ENCODE data around the gene HSPA12B. TPM values are rescaled to one million over a fixed set of nuclear protein-coding genes. Genes with fewer than 3 reads are reported as not detected.

The HSPA12B gene
- total and polyA plus RNA-seq, 2 of the 4 experiments (the other 2 are of a cell fraction): not detected

DNA sequence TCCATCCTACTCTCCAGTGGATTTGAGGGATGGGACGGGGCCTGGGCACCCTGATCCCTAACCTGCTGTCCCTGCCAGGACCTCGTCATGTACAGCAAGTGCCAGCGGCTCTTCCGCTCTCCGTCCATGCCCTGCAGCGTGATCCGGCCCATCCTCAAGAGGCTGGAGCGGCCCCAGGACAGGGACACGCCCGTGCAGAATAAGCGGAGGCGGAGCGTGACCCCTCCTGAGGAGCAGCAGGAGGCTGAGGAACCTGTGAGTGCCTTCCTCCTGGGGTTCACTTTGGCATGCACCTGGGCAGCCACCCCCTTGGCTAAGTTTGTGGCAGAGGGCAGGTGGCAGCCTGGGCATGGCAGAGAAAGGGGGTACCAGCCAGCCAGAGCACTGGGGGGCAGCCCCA, 69.4 kb downstream of the HSPA12B start:
- no peak overlapping the region for H3K4me3 ChIP-seq (ENCODE audit: insufficient read depth, low read depth, low read length)
- H3K27me3 ChIP-seq (ENCODE audit: control insufficient read depth, insufficient read depth, low read length): no peaks in the 10 kb centered on the region
- ATAC-seq (ENCODE audit: low read depth) (no peak), DNase-seq (no peak)
- H3K4me1 ChIP-seq (ENCODE audit: control insufficient read depth, insufficient read depth, low read length): peaks cover 38% of the 10 kb centered on the region
- no peak overlapping the region for H3K18ac ChIP-seq (ENCODE audit: low read depth, low read length)
- no peak overlapping the region for H2AK9ac ChIP-seq (replicated peaks; ENCODE audit: low read depth, low read length, poor library complexity)
- H3K56ac ChIP-seq (ENCODE audit: extremely low read depth, insufficient read depth, low read length): no peak overlapping the region
- H4K20me1 ChIP-seq (ENCODE audit: insufficient read depth, low read length): no peaks in the 10 kb centered on the region
- H2BK15ac ChIP-seq (ENCODE audit: low read depth, low read length): no peak overlapping the region
- no peak overlapping the region for H3K14ac ChIP-seq (replicated peaks; ENCODE audit: low read depth, low read length)
- H4K5ac ChIP-seq (ENCODE audit: low read depth, low read length): no peak overlapping the region
- H2AK5ac ChIP-seq (ENCODE audit: low read depth, low read length): no peak overlapping the region
- BruUV-seq (replicated peaks): no TSS peak
- dilution Hi-C loops (cut with HindIII; ENCODE audit: low sequenced_read_pairs, unreplicated experiment) (no loop called here), in situ Hi-C loops (cut with MboI; ENCODE audit: low sequenced_read_pairs) (no loop called here), intact Hi-C loops (cut with micrococcal nuclease) (no loop called here)
- no peak overlapping the region for H2BK5ac ChIP-seq (ENCODE audit: low read depth, low read length, poor library complexity, severe bottlenecking)
- H3K4ac ChIP-seq (ENCODE audit: low read depth, low read length): no peak overlapping the region; the same call in 1 of the 2 replicates
- POLR2A ChIA-PET (ENCODE audit: unreplicated experiment): no interaction called here
- H2BK20ac ChIP-seq (ENCODE audit: low read depth, low read length): no peak overlapping the region
- 96% methylated on average over 11 of the region's 13 CpGs; no CpG with 5 or more reads in 1 of the 2 experiments for WGBS, 2 experiments (ENCODE audit: extremely low coverage in 2 of 2, insufficient read length in 1 of 2)
- no peak overlapping the region for H3K23ac ChIP-seq (ENCODE audit: low read depth, low read length)
- no peak overlapping the region for H4K91ac ChIP-seq (ENCODE audit: insufficient read depth, low read depth, low read length)
- H3K9ac ChIP-seq (ENCODE audit: low read depth, low read length): no peak overlapping the region
- peaks cover 72% of the 10 kb centered on the region for H3K36me3 ChIP-seq (ENCODE audit: control insufficient read depth, insufficient read depth, low read length)
- no peak overlapping the region for H2AFZ ChIP-seq (replicated peaks; ENCODE audit: low read length, poor library complexity)
- no peak overlapping the region for H4K8ac ChIP-seq (ENCODE audit: low read depth in 2 of 2, low read length in 2 of 2)
- no peak overlapping the region for H3K27ac ChIP-seq (ENCODE audit: insufficient read depth, low read length)
- no peak overlapping the region for H2BK120ac ChIP-seq (ENCODE audit: low read depth, low read length)
- H3K79me1 ChIP-seq (ENCODE audit: low read depth in 1 of 2, low read length in 2 of 2): peaks cover 39 to 95% of the 10 kb centered on the region in 2 experiments
- H3K9me3 ChIP-seq (ENCODE audit: control insufficient read depth, insufficient read depth, low read length): no peaks in the 10 kb centered on the region
- CTCF ChIA-PET: no interaction called here
- H3K4me2 ChIP-seq (ENCODE audit: low read depth, low read length): no peak overlapping the region
- TF ChIP-seq RAD21 (IDR thresholded peaks at IDR 0.05; ENCODE audit: low read length) (no peak), CEBPB (IDR thresholded peaks at IDR 0.05; ENCODE audit: low read depth, low read length) (no peak), MAFK (IDR thresholded peaks at IDR 0.05; ENCODE audit: low read depth, low read length) (no peak), RCOR1 (IDR thresholded peaks at IDR 0.05; ENCODE audit: insufficient replicate concordance, low read length) (no peak), NFE2L2 (IDR thresholded peaks at IDR 0.05; ENCODE audit: low read depth, low read length) (no peak), RFX5 (IDR thresholded peaks at IDR 0.05; ENCODE audit: low read depth, low read length) (no peak), POLR2A (IDR thresholded peaks at IDR 0.05; ENCODE audit: low read depth, low read length) (no peak), BHLHE40 (IDR thresholded peaks at IDR 0.05; ENCODE audit: low read depth, low read length) (no peak), MXI1 (IDR thresholded peaks at IDR 0.05; ENCODE audit: borderline replicate concordance, low read depth, low read length) (no peak), FOS (IDR thresholded peaks at IDR 0.05; ENCODE audit: low read depth, low read length) (no peak), MAZ (IDR thresholded peaks at IDR 0.05; ENCODE audit: borderline replicate concordance, low read depth, low read length) (no peak), CHD1 (IDR thresholded peaks at IDR 0.05; ENCODE audit: low read depth, low read length) (no peak), SMC3 (IDR thresholded peaks at IDR 0.05; ENCODE audit: low read depth, low read length) (no peak)
- TF ChIP-seq, protein P1, sequence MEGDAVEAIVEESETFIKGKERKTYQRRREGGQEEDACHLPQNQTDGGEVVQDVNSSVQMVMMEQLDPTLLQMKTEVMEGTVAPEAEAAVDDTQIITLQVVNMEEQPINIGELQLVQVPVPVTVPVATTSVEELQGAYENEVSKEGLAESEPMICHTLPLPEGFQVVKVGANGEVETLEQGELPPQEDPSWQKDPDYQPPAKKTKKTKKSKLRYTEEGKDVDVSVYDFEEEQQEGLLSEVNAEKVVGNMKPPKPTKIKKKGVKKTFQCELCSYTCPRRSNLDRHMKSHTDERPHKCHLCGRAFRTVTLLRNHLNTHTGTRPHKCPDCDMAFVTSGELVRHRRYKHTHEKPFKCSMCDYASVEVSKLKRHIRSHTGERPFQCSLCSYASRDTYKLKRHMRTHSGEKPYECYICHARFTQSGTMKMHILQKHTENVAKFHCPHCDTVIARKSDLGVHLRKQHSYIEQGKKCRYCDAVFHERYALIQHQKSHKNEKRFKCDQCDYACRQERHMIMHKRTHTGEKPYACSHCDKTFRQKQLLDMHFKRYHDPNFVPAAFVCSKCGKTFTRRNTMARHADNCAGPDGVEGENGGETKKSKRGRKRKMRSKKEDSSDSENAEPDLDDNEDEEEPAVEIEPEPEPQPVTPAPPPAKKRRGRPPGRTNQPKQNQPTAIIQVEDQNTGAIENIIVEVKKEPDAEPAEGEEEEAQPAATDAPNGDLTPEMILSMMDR (conservative IDR thresholded peaks at IDR 0.05; ENCODE audit: low read depth, low read length): no peak
- TF ChIP-seq, protein P2, sequence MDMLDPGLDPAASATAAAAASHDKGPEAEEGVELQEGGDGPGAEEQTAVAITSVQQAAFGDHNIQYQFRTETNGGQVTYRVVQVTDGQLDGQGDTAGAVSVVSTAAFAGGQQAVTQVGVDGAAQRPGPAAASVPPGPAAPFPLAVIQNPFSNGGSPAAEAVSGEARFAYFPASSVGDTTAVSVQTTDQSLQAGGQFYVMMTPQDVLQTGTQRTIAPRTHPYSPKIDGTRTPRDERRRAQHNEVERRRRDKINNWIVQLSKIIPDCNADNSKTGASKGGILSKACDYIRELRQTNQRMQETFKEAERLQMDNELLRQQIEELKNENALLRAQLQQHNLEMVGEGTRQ (IDR thresholded peaks at IDR 0.05; ENCODE audit: low read depth, low read length): no peak
- TF ChIP-seq, protein P3, sequence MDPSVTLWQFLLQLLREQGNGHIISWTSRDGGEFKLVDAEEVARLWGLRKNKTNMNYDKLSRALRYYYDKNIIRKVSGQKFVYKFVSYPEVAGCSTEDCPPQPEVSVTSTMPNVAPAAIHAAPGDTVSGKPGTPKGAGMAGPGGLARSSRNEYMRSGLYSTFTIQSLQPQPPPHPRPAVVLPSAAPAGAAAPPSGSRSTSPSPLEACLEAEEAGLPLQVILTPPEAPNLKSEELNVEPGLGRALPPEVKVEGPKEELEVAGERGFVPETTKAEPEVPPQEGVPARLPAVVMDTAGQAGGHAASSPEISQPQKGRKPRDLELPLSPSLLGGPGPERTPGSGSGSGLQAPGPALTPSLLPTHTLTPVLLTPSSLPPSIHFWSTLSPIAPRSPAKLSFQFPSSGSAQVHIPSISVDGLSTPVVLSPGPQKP (IDR thresholded peaks at IDR 0.05; ENCODE audit: borderline replicate concordance, low read depth, low read length): no peak
- H3K9me1 ChIP-seq (ENCODE audit: insufficient read depth, low read length): peaks cover 37% of the 10 kb centered on the region

All from IMR-90 (cell line).